HUES64 (cell line): ENCODE measurements around the gene B3GALT6.

ENCODE experiments used
- H3K27ac ChIP-seq: 2 replicates; pipeline ENCODE4 v1.7.0; 2013; ENCODE audit warnings: low read depth, low read length, inconsistent platforms
- H3K27me3 ChIP-seq: 2 replicates; pipeline ENCODE4 v1.6.1; 2013; ENCODE audit warnings: mild to moderate bottlenecking, low read length; ENCODE audit not compliant: insufficient read depth
- H3K36me3 ChIP-seq: 2 replicates; pipeline ENCODE4 v1.6.1; 2013; ENCODE audit warnings: mild to moderate bottlenecking, low read length; ENCODE audit not compliant: insufficient read depth
- H3K4me1 ChIP-seq: 2 replicates; pipeline ENCODE4 v1.6.1; 2013; ENCODE audit warnings: mild to moderate bottlenecking, low read length, moderate library complexity; ENCODE audit not compliant: insufficient read depth
- H3K4me3 ChIP-seq: 2 replicates; pipeline ENCODE4 v1.5.1; 2013; ENCODE audit warnings: mild to moderate bottlenecking, low read length, moderate library complexity
- H3K9ac ChIP-seq: 2 replicates; pipeline ENCODE4 v1.6.1; 2013; ENCODE audit warnings: mild to moderate bottlenecking, low read depth, low read length
- H3K9me3 ChIP-seq: 2 replicates; pipeline ENCODE4 v1.6.1; 2013; ENCODE audit warnings: low read depth, low read length; ENCODE audit not compliant: insufficient read depth
- whole genome bisulfite sequencing: fragments of 150-250, 120-280 bp; methylation state at CpG from one replicate; pipeline ENCODE4 v1.1.7; 2013; ENCODE audit warnings: missing lambda C conversion rate; 5-methylcytosine and 5-hydroxymethylcytosine counted together

The B3GALT6 gene

DNA sequence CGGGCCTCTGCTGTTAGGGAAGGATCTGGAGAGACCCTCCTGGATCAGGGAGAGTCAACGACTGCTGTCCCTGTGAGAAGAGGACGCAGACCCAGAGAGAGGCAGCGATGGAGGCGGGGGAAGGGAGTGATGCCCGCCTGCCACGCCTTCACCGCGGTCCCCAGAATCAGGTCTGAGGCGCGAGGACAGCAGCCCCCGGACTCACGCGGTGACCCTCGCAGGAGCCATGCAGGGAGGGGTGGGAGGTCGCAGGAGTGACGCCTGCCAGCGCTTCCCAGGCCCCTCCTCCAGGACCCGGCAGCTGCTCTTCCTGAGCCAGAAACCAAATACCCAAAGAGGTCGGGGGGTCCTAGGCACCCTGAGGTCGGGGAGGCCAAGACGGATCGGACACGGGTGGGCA, 11.8 kb upstream of the B3GALT6 start:
- H3K36me3 ChIP-seq: peaks cover 52% of the 10 kb centered on the region
- H3K4me1 ChIP-seq: no peaks in the 10 kb centered on the region
- H3K4me3 ChIP-seq: no peak overlapping the region
- no peaks in the 10 kb centered on the region for H3K27me3 ChIP-seq
- WGBS: 95% methylated on average over 24 of the region's 24 CpGs
- no peak overlapping the region for H3K27ac ChIP-seq
- no peak overlapping the region for H3K9ac ChIP-seq
- H3K9me3 ChIP-seq: no peaks in the 10 kb centered on the region

DNA sequence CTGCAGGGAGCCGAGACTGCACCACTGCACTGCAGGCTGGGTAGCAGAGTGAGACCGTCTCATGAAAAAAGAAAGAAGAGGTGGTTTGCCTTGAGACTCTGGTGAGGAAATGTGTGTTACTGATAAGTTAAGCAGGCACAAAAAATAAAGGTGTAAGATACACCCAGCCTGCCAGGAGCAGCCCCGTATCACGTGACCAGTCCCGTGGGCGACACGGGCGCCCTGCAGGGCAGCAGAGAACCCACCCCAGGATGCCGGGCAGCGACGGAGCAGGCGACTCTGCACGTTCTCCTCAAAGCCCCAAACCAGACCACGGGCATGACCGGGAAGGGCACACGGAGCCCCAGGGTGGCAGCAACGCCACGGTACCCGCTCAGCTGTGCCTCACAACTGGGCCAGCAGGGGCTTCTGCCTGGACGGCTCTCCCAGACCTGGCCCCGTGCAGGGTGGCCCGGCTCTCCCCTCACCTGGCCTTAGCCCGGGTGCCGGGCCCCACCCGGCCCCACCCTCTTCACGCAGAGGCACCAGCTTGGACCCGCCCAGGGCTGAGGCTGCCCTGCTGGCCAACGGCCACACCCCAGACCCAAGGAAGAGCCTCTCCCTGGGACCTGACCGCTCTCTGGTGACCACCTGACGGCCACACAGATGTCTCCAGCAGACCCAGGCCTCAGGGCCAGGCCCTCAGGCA, 10.0 kb upstream of the B3GALT6 start:
- Histone ChIP-seq H3K9ac (no peak overlapping the region), H3K4me3 (no peak overlapping the region), H3K36me3 (peaks cover 56% of the 10 kb centered on the region), H3K4me1 (no peaks in the 10 kb centered on the region), H3K27ac (no peak overlapping the region), H3K9me3 (no peaks in the 10 kb centered on the region), H3K27me3 (no peaks in the 10 kb centered on the region)
- WGBS: 95% methylated on average over 30 of the region's 30 CpGs

GRCh38 chr1:1222575-1223225, 9.3 kb upstream of the B3GALT6 start:
- H3K36me3 ChIP-seq: peaks cover 54% of the 10 kb centered on the region
- 96% methylated on average over 44 of the region's 44 CpGs for WGBS

DNA sequence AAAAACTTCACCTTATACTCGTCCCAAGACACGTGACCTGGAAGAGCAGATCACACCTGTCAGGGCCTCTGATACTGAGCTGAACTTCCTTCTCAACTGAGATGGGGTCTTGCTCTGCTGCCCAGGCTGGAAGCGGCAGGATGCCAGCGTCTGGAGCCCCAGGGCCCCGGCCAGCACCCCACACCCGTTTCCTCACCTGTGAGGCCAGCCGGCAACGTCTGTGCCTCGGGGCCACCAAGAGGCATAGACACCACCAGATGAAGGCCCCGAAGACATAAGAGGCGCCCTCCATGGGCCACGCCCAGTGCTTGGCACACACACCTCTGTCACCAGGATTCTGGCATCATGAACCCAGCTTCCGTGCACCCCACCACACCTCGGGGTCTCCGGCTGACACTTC, 8.7 kb upstream of the B3GALT6 start:
- 96% methylated on average over 15 of the region's 15 CpGs for WGBS
- Histone ChIP-seq H3K27ac (no peak overlapping the region), H3K36me3 (peaks cover 56% of the 10 kb centered on the region)

More at GRCh38 chr1:1222575-1223225, 9.3 kb upstream of the B3GALT6 start:
- no peaks in the 10 kb centered on the region for H3K4me1 ChIP-seq
- no peak overlapping the region for H3K9ac ChIP-seq
- no peak overlapping the region for H3K27ac ChIP-seq
- H3K4me3 ChIP-seq: no peak overlapping the region
- H3K27me3 ChIP-seq: no peaks in the 10 kb centered on the region
- H3K9me3 ChIP-seq: no peaks in the 10 kb centered on the region

GRCh38 chr1:1223891-1224290, 8.1 kb upstream of the B3GALT6 start:
- Histone ChIP-seq H3K36me3 (peaks cover 55% of the 10 kb centered on the region), H3K9me3 (no peaks in the 10 kb centered on the region), H3K27ac (no peak overlapping the region), H3K4me3 (no peak overlapping the region), H3K9ac (no peak overlapping the region), H3K4me1 (no peaks in the 10 kb centered on the region), H3K27me3 (no peaks in the 10 kb centered on the region)
- 95% methylated on average over 21 of the region's 21 CpGs for WGBS

More for the DNA sequence above, 8.7 kb upstream of the B3GALT6 start:
- Histone ChIP-seq H3K4me3 (no peak overlapping the region), H3K9ac (no peak overlapping the region), H3K4me1 (no peaks in the 10 kb centered on the region), H3K27me3 (no peaks in the 10 kb centered on the region), H3K9me3 (no peaks in the 10 kb centered on the region)

DNA sequence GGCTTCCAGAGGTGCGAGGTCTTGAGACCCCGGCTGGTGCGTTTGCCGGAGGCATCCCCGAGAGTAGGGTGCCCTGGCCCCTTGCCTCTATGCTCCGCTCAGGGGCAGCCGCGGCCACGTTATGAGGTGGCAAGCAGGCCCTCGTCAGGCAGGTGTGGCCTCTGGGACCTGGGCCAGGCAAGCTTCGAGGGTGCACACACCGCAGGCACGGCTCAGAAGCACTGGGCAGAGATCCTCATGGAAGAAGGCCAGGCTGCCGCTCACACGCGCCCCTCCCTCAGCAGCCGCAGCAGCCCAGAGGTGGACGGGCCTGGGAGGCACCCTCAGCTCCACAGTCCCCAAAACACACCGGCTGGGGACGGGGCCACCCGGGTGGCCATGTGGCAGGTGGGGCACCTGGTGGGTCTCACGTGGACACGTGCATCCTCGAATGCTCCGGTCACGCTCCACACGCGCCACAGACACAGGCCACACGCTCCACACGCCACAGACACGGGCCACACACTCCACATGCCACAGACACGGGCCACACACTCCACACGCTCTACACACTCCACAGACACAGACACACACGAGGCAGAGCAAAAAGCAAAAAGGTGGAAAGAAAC, 6.7 kb upstream of the B3GALT6 start:
- Histone ChIP-seq H3K4me3 (no peak overlapping the region), H3K27me3 (no peaks in the 10 kb centered on the region), H3K36me3 (peaks cover 57% of the 10 kb centered on the region), H3K9me3 (no peaks in the 10 kb centered on the region), H3K9ac (no peak overlapping the region), H3K27ac (no peak overlapping the region), H3K4me1 (no peaks in the 10 kb centered on the region)
- WGBS: 96% methylated on average over 34 of the region's 34 CpGs

DNA sequence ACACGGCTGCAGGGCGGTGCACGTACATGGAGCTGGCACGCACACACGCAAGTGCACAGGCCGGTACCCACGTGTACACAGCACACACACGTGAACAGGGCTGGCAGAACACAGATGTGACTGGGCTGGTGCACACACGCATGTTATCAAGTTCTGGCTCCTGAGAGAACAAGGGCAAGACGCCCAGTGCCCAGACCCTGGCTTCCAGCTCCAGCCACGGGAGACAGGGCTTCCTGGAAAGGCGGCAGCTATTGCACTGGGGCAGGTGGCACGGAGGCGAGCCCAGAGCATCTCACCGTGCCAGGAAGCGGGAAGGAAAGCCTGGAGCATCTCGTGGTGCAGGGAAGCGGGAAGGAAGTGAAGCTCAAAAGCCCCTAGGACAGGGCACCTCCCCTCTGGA, 6.1 kb upstream of the B3GALT6 start:
- WGBS: 96% methylated on average over 18 of the region's 18 CpGs
- H3K36me3 ChIP-seq: peaks cover 57% of the 10 kb centered on the region
- no peak overlapping the region for H3K27ac ChIP-seq
- no peaks in the 10 kb centered on the region for H3K9me3 ChIP-seq
- H3K27me3 ChIP-seq: no peaks in the 10 kb centered on the region
- no peak overlapping the region for H3K4me3 ChIP-seq
- H3K4me1 ChIP-seq: 0 out of 2 replicates have a peak, but pooled peaks cover 4% of the 10 kb centered on the region
- no peak overlapping the region for H3K9ac ChIP-seq

GRCh38 chr1:1226566-1227362, 5.3 kb upstream of the B3GALT6 start:
- Histone ChIP-seq H3K27ac (no peak overlapping the region), H3K27me3 (no peaks in the 10 kb centered on the region), H3K9ac (no peak overlapping the region), H3K9me3 (no peaks in the 10 kb centered on the region), H3K4me1 (0 out of 2 replicates have a peak, but pooled peaks cover 5% of the 10 kb centered on the region), H3K36me3 (peaks cover 53% of the 10 kb centered on the region), H3K4me3 (no peak overlapping the region)
- WGBS: 96% methylated on average over 44 of the region's 44 CpGs

DNA sequence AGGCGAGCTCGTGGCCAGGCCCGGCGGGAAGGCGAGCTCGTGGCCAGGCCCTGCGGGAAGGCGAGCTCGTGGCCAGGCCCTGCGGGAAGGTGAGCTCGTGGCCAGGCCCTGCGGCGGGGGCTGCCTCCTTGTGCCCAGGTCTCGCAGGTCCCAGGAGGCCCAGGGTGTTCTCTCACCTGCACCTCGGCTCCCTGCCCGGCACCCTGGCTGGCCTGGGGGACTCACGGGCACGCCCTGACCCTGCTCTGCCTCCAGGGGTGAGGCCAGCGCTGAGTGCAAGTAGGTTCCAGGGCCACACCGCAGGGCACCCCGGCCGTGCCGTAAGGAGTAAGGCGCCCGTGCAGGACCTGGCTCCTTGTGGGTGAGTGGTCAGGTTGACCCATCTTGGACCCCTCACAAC, 4.7 kb upstream of the B3GALT6 start:
- H3K9me3 ChIP-seq: no peaks in the 10 kb centered on the region
- H3K36me3 ChIP-seq: peaks cover 48% of the 10 kb centered on the region
- H3K4me3 ChIP-seq: no peak overlapping the region
- H3K9ac ChIP-seq: no peak overlapping the region
- 0 out of 2 replicates have a peak, but pooled peaks cover 5% of the 10 kb centered on the region for H3K4me1 ChIP-seq
- 98% methylated on average over 25 of the region's 25 CpGs for WGBS
- no peaks in the 10 kb centered on the region for H3K27me3 ChIP-seq
- no peak overlapping the region for H3K27ac ChIP-seq

- 0 out of 2 replicates have a peak, but pooled peaks cover 5% of the 10 kb centered on the region for H3K4me1 ChIP-seq
- no peak overlapping the region for H3K4me3 ChIP-seq
- 97% methylated on average over 30 of the region's 30 CpGs for WGBS
- H3K27ac ChIP-seq: no peak overlapping the region
- no peaks in the 10 kb centered on the region for H3K27me3 ChIP-seq
- H3K36me3 ChIP-seq: peaks cover 40% of the 10 kb centered on the region
- no peak overlapping the region for H3K9ac ChIP-seq
- H3K9me3 ChIP-seq: no peaks in the 10 kb centered on the region
Observed at GRCh38 chr1:1228187-1228586, 3.9 kb upstream of the B3GALT6 start.
